Activated CD8-positive, alpha-beta memory T cell treated with anti-CD3 and anti-CD28 coated beads, Interleukin-2, amount 10 ng/mL, durations not matched to agents 7 days and 5 days (primary cell): ENCODE measurements around the gene KRT85. TPM values are rescaled to one million over a fixed set of nuclear protein-coding genes. Genes with fewer than 3 reads are reported as not detected.
A peak's percentile ranks its signal among the peaks of the same experiment; 100 is the strongest.

Source experiments
- ATAC-seq: fragments of 150-1000 bp; cut with Tn5 transposase; one replicate; pipeline ENCODE4 v1.10.0; 2021; ENCODE audit warnings: moderate library complexity
- CTCF ChIA-PET: fragments of 350-600 bp; sonication (Branson Sonifier 250); formaldehyde crosslinking; loops from one replicate; lab custom pipeline; 2021; ENCODE audit warnings: antibody characterized with exemption; lab: Charles Lee
- DNase-seq: peaks from one replicate; pipeline ENCODE4 v3.0.0-alpha.2; 2020
- H3K27ac Mint-ChIP-seq: one replicate; pipeline ENCODE4 v1.8.0; 2021; ENCODE audit warnings: mild to moderate bottlenecking, mixed read lengths
- H3K27me3 Mint-ChIP-seq: one replicate; pipeline ENCODE4 v1.8.0; 2021; ENCODE audit warnings: mixed read lengths
- H3K36me3 Mint-ChIP-seq: one replicate; pipeline ENCODE4 v1.8.0; 2021; ENCODE audit warnings: mild to moderate bottlenecking, mixed read lengths
- H3K4me1 Mint-ChIP-seq: one replicate; pipeline ENCODE4 v1.8.0; 2021; ENCODE audit warnings: mixed read lengths
- H3K4me3 Mint-ChIP-seq: one replicate; pipeline ENCODE4 v1.8.0; 2021; ENCODE audit warnings: mild to moderate bottlenecking, moderate library complexity, mixed read lengths
- H3K9me3 Mint-ChIP-seq: one replicate; pipeline ENCODE4 v1.8.0; 2022; ENCODE audit warnings: low read depth, mixed read lengths
- total RNA-seq, 2 experiments: library from RNA; stranded (reverse); gene quantifications; one replicate each; pipeline ENCODE4 v1.2.3, GENCODE V29; 2021

Gene KRT85
- total RNA-seq, 2 experiments from 2014 or later, result not detected

DNA sequence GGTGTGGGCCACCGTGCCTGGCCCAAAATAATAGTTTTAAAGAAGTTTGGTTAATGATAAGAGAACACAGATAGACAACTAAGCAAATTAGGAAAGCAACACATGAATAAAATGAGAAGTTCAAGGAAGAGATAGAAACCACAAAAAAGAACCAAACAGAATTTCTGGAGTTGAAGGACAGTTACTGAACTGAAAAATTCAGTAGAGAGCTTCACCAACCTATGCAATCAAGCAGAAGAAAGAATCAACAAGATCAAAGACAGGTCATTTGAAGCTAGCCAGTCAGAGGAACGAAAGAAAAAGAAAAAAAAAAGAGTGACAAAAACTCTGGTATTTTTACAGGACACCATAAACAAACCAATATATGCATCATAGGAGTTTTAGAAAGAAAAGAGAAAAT lies 30.6 kb downstream of the KRT85 start:
- Mint-ChIP-seq H3K9me3 (peaks cover 3% of the 10 kb centered on the region), H3K27me3 (peaks cover 22% of the 10 kb centered on the region), H3K4me3 (no peak overlapping the region), H3K27ac (no peak overlapping the region), H3K36me3 (peaks cover 3% of the 10 kb centered on the region), H3K4me1 (peaks cover 8% of the 10 kb centered on the region)
- no peak for ATAC-seq
- no peak for DNase-seq
- CTCF ChIA-PET, result interaction anchor here (0.9 to 1.7 kb wide), 4 partner anchors 9 to 25 kb away, joined by 3 to 9 read pairs (median 4); no protein-coding TSS in a partner anchor

DNA sequence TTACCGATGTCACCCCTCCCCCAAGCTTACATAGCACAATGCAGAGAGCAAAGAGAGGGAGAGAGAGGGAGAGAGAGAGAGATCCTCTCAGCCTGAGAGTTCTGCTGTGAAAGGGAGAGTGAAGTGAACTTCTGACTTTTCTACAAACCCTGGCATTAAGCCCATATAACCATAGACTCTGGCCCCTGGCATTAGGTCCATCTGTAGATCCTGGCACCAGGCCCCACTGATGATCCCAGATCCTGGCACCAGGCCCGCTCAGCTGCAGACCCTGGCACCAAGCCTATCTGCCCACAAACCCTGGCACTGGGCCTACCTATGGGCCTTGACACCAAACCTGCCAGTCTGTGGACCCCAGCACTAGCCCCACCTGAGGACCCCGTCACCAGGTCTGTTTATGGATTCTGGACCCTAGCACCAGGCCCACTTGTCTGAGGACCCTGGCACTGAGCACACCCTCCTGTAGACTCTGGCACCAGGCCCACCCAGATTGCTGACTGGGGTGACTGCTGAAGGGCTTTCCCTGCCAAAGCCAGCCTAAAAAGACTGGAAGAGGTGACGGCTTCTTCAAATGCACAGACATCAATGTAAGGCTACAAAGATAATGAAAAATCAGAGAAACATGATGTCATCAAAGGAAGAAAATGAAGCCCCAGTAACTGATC lies 31.6 kb downstream of the KRT85 start:
- peaks cover 8% of the 10 kb centered on the region for H3K4me1 Mint-ChIP-seq
- peaks cover 3% of the 10 kb centered on the region for H3K9me3 Mint-ChIP-seq
- H3K4me3 Mint-ChIP-seq, result no peak overlapping the region
- H3K27me3 Mint-ChIP-seq, result peaks cover 20% of the 10 kb centered on the region
- peaks cover 3% of the 10 kb centered on the region for H3K36me3 Mint-ChIP-seq
- DNase-seq, result no peak
- ATAC-seq, result no peak
- no peak overlapping the region for H3K27ac Mint-ChIP-seq
- CTCF ChIA-PET, result interaction anchor here (0.9 to 1.6 kb wide), 4 partner anchors 9 to 179 kb away, joined by 3 to 6 read pairs (median 3); no protein-coding TSS in a partner anchor

DNA sequence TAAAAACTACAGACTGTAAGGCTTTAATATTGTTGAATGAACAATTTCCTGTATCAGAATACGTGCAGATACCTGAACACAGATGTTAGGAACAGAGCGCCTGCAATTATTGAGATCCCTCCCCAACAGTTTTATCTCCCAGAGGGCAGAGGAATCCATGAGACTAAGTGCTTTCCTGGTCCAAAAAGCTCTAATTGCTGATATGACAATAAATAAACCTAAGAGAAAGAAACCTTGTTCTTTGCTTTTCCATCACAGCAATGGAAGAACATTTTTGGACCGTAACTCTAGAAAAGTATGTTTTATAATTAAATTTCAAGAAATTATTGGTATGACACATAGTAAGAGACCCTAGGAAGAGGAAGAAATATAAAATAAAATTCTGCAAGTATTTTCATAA lies 33.1 kb downstream of the KRT85 start:
- Mint-ChIP-seq H3K27me3 (peaks cover 22% of the 10 kb centered on the region), H3K9me3 (peaks cover 3% of the 10 kb centered on the region), H3K4me1 (peaks cover 8% of the 10 kb centered on the region), H3K4me3 (no peak overlapping the region), H3K36me3 (peaks cover 3% of the 10 kb centered on the region), H3K27ac (no peak overlapping the region)
- CTCF ChIA-PET, result no interaction called here
- DNase-seq (no peak), ATAC-seq (no peak)

DNA sequence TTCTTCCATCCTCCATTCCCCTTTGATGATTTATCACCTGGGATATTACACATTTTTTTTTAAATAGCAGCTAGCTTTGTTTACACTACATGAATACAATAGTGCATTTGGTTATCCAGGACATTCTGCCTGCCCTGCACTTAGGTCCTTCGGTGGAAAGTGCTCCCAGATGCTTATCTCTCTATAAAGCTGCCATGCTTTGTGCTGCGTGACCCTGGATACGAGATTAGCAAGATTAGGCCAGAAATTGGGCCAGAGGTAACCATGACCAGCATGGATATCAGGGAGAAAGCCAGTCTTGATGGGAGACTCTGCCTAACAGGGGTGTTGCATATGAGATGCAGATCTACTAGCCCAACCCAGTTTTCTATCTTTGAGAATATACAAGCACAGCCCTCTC lies 34.0 kb downstream of the KRT85 start:
- CTCF ChIA-PET, result no interaction called here
- H3K9me3 Mint-ChIP-seq, result peaks cover 3% of the 10 kb centered on the region
- peaks cover 12% of the 10 kb centered on the region for H3K4me1 Mint-ChIP-seq
- ATAC-seq (no peak), DNase-seq (no peak)
- no peak overlapping the region for H3K4me3 Mint-ChIP-seq
- peaks cover 3% of the 10 kb centered on the region for H3K36me3 Mint-ChIP-seq
- peaks cover 22% of the 10 kb centered on the region for H3K27me3 Mint-ChIP-seq
- H3K27ac Mint-ChIP-seq, result no peak overlapping the region

DNA sequence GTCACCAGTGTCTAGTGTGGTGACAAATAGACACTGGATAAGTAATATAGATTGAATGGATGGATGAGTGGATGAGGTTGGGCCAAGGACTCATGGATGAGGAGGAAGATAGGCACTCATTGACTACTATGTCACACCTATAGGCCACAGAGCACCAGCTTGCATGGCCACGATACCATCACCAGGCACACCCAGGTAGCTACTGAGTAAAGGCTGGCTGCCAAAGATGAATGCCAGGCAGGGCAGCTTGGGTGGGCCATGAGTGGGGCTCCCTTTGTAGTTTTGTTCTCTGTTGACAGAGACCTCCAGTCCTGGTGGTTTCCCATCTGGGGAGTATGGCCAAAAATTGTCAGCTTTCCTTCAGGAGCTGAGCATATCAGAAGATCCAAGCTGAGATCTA lies 34.9 kb downstream of the KRT85 start:
- Mint-ChIP-seq H3K27ac (no peak overlapping the region), H3K4me1 (peaks cover 20% of the 10 kb centered on the region), H3K4me3 (no peak overlapping the region), H3K27me3 (peaks cover 21% of the 10 kb centered on the region), H3K9me3 (peaks cover 3% of the 10 kb centered on the region), H3K36me3 (peaks cover 3% of the 10 kb centered on the region)
- ATAC-seq, result no peak
- CTCF ChIA-PET, result interaction anchor here (0.8 to 1.5 kb wide), 2 partner anchors 26 to 176 kb away, joined by 3 read pairs; no protein-coding TSS in a partner anchor
- no peak for DNase-seq

DNA sequence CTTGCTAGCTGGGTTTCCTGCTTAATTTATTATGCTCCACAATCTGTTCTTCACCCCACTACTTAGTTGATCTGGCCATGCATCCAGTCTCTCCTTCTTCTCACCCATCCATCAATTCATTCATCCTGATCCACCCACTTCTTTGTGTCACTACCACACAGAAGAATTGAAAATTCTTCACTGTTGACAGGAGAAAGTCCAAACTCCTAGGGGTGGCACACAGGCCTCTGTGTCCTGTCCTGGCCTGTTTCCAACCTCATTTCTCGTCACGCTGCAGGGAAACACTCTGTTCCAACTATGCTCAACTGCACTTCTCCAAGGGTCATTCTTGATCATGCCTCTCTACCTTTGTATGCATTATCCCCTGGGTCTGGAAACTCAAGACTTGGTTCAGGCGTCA lies 35.4 kb downstream of the KRT85 start:
- Mint-ChIP-seq H3K4me3 (no peak overlapping the region), H3K27me3 (peaks cover 22% of the 10 kb centered on the region), H3K36me3 (peaks cover 3% of the 10 kb centered on the region), H3K9me3 (peaks cover 3% of the 10 kb centered on the region), H3K27ac (no peak overlapping the region), H3K4me1 (peaks cover 22% of the 10 kb centered on the region)
- CTCF ChIA-PET, result interaction anchor here (1.0 to 5.3 kb wide), 3 partner anchors 53 to 176 kb away, joined by 3 to 28 read pairs (median 3); no protein-coding TSS in a partner anchor
- ATAC-seq (no peak), DNase-seq (no peak)

DNA sequence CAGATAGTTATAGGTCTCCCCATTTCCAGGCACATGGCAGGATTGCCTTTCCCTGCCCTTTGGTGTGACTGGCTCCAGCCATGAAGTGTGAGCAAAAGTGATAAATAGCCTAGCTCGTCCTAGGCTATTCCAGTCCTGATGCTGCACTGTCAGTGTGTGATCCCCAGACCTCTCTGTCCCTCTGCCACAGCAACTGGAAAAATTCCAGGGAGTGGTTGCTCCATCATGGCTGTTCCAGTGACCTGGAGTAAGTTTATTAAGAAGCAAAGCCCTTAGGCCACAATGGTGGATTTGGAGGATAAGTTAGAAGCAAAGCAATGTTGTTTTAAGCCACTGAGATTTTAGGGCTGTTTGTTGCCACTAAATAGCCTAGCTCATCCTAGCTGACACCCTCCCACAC lies 36.2 kb downstream of the KRT85 start:
- H3K27me3 Mint-ChIP-seq, result peaks cover 20% of the 10 kb centered on the region
- CTCF ChIA-PET, result interaction anchor here (1.0 to 5.3 kb wide), 3 partner anchors 9 to 175 kb away, joined by 3 to 28 read pairs (median 3); no protein-coding TSS in a partner anchor
- H3K4me1 Mint-ChIP-seq, result peaks cover 18% of the 10 kb centered on the region
- no peak for ATAC-seq
- no peaks in the 10 kb centered on the region for H3K36me3 Mint-ChIP-seq
- DNase-seq, result no peak
- no peak overlapping the region for H3K27ac Mint-ChIP-seq
- H3K4me3 Mint-ChIP-seq, result no peak overlapping the region
- H3K9me3 Mint-ChIP-seq, result no peaks in the 10 kb centered on the region

DNA sequence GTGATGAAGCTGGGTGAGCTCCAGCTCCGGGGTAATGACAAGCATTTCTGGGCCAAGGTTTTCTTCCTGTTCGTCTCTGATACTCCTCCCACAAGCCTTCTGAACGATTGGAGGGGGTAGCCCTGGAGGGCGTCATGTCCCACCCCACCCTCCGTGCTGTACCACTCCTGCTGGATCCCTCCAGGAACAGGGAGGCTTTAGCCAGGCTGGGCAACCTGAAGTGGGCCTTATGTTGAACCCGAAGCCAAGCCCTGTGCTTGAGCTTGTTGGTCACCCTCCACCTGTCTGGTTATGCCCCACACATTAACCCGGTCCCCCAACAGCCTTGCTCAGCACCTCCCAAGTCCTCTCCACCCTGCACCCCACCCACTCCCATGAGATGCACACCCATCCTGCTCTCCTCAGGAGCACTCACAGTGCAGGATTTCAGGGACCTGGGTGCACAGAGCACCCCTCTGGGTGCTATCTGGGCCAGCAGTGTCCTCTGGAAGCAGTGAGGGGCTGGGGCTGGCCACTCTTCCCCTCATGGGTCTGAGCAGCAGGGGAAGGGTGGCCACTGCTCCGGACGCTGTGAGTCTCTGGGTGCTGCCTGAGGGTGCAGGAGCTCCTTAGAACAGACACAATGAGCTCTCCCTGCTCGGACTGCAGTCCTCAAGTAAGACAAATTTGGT lies 39.3 kb downstream of the KRT85 start:
- Mint-ChIP-seq H3K27ac (no peak overlapping the region), H3K36me3 (no peaks in the 10 kb centered on the region), H3K27me3 (peaks cover 33% of the 10 kb centered on the region), H3K4me3 (no peak overlapping the region), H3K9me3 (no peaks in the 10 kb centered on the region), H3K4me1 (peaks cover 18% of the 10 kb centered on the region)
- ATAC-seq, result no peak
- CTCF ChIA-PET, result interaction anchor here (0.6 to 5.3 kb wide), 28 partner anchors 9 to 552 kb away, joined by 3 to 28 read pairs (median 4); no protein-coding TSS in a partner anchor
- no peak for DNase-seq

DNA sequence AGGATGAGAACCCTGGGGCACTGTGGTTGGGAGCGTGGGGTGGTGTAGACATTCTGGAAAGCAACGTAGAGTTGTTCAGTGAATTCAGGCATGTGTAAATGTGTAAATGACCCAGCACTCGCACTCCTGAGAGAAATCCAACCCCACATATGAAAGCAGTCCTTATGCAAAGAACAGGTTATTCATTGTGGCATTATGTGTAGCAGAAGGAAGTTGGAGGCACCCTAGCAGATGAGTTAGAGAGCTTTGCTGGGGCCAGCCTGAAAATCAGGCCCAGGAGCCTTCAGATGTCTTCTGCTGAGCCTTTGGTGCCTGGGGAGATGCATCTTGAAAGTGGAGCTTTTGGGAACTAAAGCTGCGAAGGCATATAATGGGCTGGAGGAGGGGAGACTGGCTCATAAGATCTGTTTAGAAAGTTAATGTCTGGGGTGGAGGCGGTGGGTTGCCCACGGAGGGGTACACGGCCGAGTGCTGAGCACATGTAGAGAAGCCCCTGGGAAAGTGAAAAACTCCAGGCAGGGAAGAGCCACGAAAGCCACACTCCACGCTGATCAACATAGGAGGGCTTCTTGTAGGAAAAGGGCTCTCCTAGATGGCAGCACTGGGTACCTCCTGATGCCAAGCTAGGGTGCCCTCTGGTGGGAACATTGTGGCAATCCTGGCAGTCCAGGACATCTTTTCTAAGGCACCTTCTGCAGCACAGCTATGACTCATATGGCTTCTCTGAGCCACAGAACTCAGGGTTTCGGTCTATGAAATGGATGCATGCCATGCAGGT lies 40.0 kb downstream of the KRT85 start:
- peak; percentile 86 for DNase-seq
- peaks cover 18% of the 10 kb centered on the region for H3K4me1 Mint-ChIP-seq
- peak; percentile 97 for ATAC-seq
- no peaks in the 10 kb centered on the region for H3K36me3 Mint-ChIP-seq
- CTCF ChIA-PET, result interaction anchor here (0.6 to 5.3 kb wide), 30 partner anchors 8 to 553 kb away, joined by 3 to 28 read pairs (median 4); no protein-coding TSS in a partner anchor
- H3K27me3 Mint-ChIP-seq, result peaks cover 39% of the 10 kb centered on the region
- no peaks in the 10 kb centered on the region for H3K9me3 Mint-ChIP-seq
- H3K27ac Mint-ChIP-seq, result no peak overlapping the region
- H3K4me3 Mint-ChIP-seq, result no peak overlapping the region

DNA sequence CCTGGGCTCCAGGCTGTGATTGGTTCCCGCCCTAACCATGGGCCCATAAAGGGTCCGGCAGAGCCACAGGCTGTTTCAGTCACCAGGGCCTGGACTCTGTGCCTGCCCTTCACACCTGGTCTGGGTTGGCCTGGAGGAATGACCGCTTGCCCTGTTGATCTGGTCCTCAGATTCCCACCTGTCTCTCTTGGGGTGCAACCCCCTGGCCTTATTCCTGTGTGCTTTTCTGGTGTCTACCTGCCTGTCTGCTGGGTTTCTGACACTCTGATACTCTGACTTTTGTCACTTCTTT lies 43.2 kb downstream of the KRT85 start:
- DNase-seq (no peak), ATAC-seq (no peak)
- Mint-ChIP-seq H3K4me1 (peaks cover 18% of the 10 kb centered on the region), H3K27me3 (peaks cover 56% of the 10 kb centered on the region), H3K4me3 (no peak overlapping the region), H3K27ac (no peak overlapping the region), H3K36me3 (no peaks in the 10 kb centered on the region), H3K9me3 (no peaks in the 10 kb centered on the region)
- CTCF ChIA-PET, result interaction anchor here (1.0 kb wide), 1 partner anchor 45 kb away, joined by 3 read pairs; no protein-coding TSS in a partner anchor

DNA sequence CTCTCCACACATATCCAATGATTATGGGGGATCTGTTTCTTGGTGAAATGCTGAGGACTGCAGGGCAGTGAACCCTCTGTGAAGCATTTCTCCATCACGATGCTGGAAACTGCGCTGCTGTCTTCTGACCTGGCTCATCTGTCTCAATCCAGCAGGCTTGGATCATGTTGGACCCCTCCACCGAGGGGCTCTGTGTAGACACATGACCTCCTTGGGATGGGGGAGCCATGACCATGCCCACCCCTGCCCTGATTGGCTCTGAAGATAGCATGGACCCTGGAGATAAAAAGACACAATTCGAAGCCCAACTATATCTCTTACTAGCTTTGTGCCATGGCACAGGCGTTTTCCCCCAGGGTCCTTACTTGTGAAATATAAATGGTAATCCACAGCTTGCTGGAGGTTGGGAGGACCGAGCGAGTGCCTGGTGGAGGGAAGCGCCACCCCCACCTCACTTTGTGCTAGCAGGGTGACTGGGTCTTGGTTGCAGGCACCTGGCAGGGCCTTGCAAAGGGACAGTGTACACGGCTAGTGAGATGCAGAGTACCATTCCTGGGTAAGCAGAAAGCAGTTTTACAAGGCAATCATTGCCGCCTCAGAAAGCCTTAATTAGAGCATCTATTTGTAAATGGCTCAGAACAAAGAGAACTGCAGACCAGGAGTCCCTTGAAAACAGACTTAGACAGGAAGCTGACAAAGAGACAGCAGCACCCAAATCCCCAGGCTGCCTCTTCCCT lies 43.7 kb downstream of the KRT85 start:
- no peak overlapping the region for H3K4me3 Mint-ChIP-seq
- no peaks in the 10 kb centered on the region for H3K36me3 Mint-ChIP-seq
- H3K27ac Mint-ChIP-seq, result no peak overlapping the region
- peaks cover 60% of the 10 kb centered on the region for H3K27me3 Mint-ChIP-seq
- no peaks in the 10 kb centered on the region for H3K9me3 Mint-ChIP-seq
- H3K4me1 Mint-ChIP-seq, result peaks cover 17% of the 10 kb centered on the region
- CTCF ChIA-PET, result interaction anchor here (1.0 kb wide), 1 partner anchor 44 kb away, joined by 3 read pairs; no protein-coding TSS in a partner anchor
- DNase-seq (no peak), ATAC-seq (no peak)

DNA sequence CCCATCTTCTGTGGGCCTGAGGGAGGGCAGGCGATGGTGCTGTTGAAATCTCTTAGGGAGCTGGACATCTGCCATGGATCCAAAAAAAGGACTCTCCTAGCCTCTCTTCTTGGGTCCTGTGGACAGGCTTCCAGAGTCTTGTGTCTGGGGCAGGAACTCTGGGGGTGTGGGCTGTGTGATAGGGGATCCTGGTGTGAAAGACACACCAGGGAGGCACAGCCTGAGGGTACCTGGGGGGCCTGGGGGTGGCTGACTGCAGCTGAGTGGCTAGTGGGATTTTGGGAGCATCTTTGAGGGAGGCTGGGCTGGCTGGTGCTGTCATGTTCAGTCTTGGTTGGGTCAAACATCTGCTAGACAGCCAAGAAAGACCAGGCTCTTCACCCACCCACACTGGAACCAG lies 44.3 kb downstream of the KRT85 start:
- Mint-ChIP-seq H3K4me3 (no peak overlapping the region), H3K27ac (no peak overlapping the region), H3K9me3 (no peaks in the 10 kb centered on the region), H3K36me3 (no peaks in the 10 kb centered on the region), H3K27me3 (peaks cover 65% of the 10 kb centered on the region), H3K4me1 (peaks cover 13% of the 10 kb centered on the region)
- ATAC-seq, result no peak
- CTCF ChIA-PET, result interaction anchor here (1.0 kb wide), 1 partner anchor 44 kb away, joined by 3 read pairs; no protein-coding TSS in a partner anchor
- no peak for DNase-seq
